Osteocyte (in vitro differentiated cells): ENCODE results near the gene SAG. TPM values are rescaled to one million over a fixed set of nuclear protein-coding genes. Genes with fewer than 3 reads are reported as not detected.
A peak's percentile ranks its signal among the peaks of the same experiment; 100 is the strongest.

Experiments
- DNase-seq: peaks from one replicate; pipeline ENCODE4 v3.0.0; 2021; ENCODE audit warnings: mixed read lengths; ENCODE audit not compliant: unreplicated experiment; ENCODE audit errors: extremely low spot score
- H3K27ac Mint-ChIP-seq: one replicate; pipeline ENCODE4 v1.8.0; 2021; ENCODE audit warnings: mild to moderate bottlenecking, mixed read lengths; ENCODE audit not compliant: unreplicated experiment
- H3K27me3 Mint-ChIP-seq: one replicate; pipeline ENCODE4 v1.8.0; 2021; ENCODE audit warnings: mixed read lengths; ENCODE audit not compliant: unreplicated experiment
- H3K36me3 Mint-ChIP-seq: one replicate; pipeline ENCODE4 v1.8.0; 2021; ENCODE audit warnings: mixed read lengths; ENCODE audit not compliant: unreplicated experiment
- H3K4me1 Mint-ChIP-seq: one replicate; pipeline ENCODE4 v1.8.0; 2021; ENCODE audit warnings: mixed read lengths; ENCODE audit not compliant: unreplicated experiment
- H3K4me3 Mint-ChIP-seq: one replicate; pipeline ENCODE4 v1.8.0; 2021; ENCODE audit warnings: mild to moderate bottlenecking, moderate library complexity, mixed read lengths; ENCODE audit not compliant: unreplicated experiment
- H3K9me3 Mint-ChIP-seq: one replicate; pipeline ENCODE4 v1.8.0; 2021; ENCODE audit warnings: mixed read lengths; ENCODE audit not compliant: unreplicated experiment
- total RNA-seq: library from RNA; stranded (reverse); gene quantifications from 2 replicates; pipeline ENCODE4 v1.2.1, GENCODE V29; 2021
- TF ChIP-seq, protein P1 (sequence below): fragments of 200-600 bp; sonication (generic); IDR thresholded peaks from 2 replicates; pipeline ENCODE4 v1.5.0; 2021; ENCODE audit warnings: antibody characterized with exemption, mild to moderate bottlenecking, moderate library complexity

Gene SAG
- total RNA-seq, 1 donor from 2014 or later: not detected

DNA sequence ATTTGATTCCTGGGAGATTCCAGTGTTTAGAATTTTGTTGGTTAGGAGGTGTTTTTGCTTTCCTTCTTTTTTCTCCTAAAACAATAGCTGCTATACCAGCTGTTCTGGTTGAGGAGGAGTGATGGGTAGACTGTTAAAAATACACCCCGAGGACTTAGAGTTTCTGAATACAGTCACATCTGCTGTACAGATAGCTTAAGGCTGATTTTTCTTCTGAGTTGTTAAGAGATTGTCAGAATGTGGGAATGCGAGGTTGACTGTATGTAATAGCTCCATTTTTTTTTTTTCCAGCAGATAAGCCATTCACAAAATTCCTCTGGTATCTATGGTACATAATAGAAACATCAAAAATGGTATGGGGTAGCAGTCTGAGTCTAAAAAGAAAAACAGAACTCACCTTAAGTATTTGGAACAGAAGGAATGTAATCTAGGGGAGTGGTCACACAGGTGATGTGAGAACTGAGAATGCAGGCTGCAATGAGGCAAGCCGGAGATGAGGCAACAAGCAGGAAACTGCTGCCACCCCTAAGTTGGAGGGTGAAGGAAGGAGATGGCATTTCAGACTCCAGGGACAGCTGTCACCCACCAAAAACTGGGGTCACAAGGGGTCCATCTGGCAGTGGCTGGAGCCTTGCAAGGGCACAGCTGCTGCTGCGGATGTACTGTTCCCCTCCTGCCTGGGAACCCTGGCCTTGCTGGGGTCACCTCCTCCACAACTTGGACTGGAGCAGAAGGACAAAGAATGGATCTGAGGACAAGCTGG is 49.1 kb downstream of the SAG start:
- DNase-seq: no peak
- Mint-ChIP-seq H3K36me3 (peaks cover 12% of the 10 kb centered on the region), H3K27ac (peak overlapping the region; percentile 1), H3K27me3 (no peaks in the 10 kb centered on the region), H3K4me1 (peaks cover 65% of the 10 kb centered on the region), H3K4me3 (peak overlapping the region; percentile 77), H3K9me3 (no peaks in the 10 kb centered on the region)
- TF ChIP-seq, protein P1, sequence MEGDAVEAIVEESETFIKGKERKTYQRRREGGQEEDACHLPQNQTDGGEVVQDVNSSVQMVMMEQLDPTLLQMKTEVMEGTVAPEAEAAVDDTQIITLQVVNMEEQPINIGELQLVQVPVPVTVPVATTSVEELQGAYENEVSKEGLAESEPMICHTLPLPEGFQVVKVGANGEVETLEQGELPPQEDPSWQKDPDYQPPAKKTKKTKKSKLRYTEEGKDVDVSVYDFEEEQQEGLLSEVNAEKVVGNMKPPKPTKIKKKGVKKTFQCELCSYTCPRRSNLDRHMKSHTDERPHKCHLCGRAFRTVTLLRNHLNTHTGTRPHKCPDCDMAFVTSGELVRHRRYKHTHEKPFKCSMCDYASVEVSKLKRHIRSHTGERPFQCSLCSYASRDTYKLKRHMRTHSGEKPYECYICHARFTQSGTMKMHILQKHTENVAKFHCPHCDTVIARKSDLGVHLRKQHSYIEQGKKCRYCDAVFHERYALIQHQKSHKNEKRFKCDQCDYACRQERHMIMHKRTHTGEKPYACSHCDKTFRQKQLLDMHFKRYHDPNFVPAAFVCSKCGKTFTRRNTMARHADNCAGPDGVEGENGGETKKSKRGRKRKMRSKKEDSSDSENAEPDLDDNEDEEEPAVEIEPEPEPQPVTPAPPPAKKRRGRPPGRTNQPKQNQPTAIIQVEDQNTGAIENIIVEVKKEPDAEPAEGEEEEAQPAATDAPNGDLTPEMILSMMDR: no peak

DNA sequence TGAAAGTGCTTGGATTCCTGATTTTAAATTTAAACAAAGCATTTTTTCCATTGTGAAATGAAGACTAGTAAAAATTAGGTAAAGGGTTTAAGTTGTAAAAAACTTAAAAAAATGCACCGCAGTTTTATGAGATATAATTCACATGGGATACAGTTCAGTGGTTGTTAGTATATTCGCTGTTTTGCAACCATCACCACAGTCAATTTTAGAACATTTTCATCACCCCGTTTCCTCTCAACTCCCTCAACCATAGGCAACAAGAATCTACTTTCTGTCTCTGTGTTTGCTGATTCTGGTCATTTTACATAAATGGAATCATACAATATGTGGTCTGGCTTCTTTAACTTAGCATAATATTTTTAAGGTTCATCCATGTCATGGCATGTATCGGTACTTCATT is 50.7 kb downstream of the SAG start:
- Mint-ChIP-seq H3K4me3 (no peak overlapping the region), H3K27me3 (no peaks in the 10 kb centered on the region), H3K27ac (no peak overlapping the region), H3K4me1 (peaks cover 55% of the 10 kb centered on the region), H3K9me3 (no peaks in the 10 kb centered on the region), H3K36me3 (peaks cover 12% of the 10 kb centered on the region)
- no peak for DNase-seq
- TF ChIP-seq, protein P1: no peak

DNA sequence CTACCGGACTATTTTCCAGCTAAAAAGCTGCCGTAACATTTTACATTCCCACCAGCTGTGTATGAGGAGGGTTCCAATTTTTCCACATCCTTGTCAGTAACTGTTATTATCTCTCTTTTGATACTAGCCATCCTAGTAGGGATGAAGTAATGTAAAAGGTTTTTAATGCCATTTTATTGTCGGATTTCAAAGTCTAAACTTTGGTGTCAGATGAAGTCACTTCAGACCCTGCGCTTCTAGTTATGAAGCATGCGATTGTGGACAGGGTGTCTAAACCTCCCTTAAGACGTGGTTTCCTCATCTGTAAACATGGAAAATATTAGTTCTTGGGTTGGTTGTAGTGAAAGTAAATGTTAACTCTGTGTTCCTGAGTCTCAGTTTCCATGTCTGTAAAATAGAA is 51.3 kb downstream of the SAG start:
- Mint-ChIP-seq H3K27me3 (no peaks in the 10 kb centered on the region), H3K9me3 (peaks cover 5% of the 10 kb centered on the region), H3K36me3 (peaks cover 16% of the 10 kb centered on the region), H3K27ac (no peak overlapping the region), H3K4me1 (peaks cover 49% of the 10 kb centered on the region), H3K4me3 (no peak overlapping the region)
- DNase-seq: no peak
- TF ChIP-seq, protein P1: no peak

DNA sequence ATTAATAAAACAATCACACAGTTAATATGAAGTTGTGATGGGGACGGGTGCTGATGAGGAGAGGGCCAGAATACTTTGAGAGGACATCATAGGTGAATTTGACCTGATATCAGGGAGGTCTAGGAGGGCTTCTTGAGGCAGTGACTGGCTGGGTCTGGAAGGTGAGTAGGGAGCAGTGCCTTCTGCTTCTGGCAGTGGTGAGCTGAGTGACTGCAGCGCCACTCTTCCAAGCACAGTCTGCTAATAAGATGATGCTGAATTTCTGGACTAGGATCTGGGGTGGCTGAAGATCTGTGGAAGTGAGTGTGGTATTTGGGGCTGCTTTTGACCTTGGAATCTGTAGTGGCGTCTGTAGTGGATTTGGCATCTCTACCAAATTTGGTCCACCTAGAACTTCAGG is 52.2 kb downstream of the SAG start:
- peaks cover 47% of the 10 kb centered on the region for H3K4me1 Mint-ChIP-seq
- peak overlapping the region; percentile 28 for H3K27ac Mint-ChIP-seq
- TF ChIP-seq, protein P1: no peak

DNA sequence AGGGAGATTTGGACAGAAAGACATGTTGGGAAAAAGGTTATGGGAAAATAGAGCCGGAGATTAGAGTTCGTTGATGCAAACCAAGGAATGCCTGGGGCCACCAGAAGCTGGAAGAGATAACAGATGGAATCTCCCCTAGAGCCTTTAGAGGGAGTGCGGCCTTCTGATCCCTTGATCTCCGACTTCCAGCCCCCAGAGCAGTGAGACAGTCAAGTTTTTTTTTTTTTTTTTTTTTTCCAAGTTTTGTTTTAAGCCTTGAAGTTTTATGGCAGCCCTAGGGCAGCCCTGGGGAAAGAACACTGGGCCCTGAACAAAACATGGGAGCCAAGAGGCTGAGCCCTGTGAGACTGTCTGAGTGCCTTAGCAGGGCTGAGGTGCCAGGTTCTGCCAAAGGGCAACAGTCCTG is 53.2 kb downstream of the SAG start:
- Mint-ChIP-seq H3K4me1 (peaks cover 40% of the 10 kb centered on the region), H3K27me3 (no peaks in the 10 kb centered on the region), H3K36me3 (peaks cover 19% of the 10 kb centered on the region), H3K27ac (peak overlapping the region; percentile 28), H3K4me3 (no peak overlapping the region), H3K9me3 (peaks cover 12% of the 10 kb centered on the region)
- TF ChIP-seq, protein P1: no peak
- DNase-seq: no peak

More for the DNA sequence above, 52.2 kb downstream of the SAG start:
- H3K9me3 Mint-ChIP-seq: peaks cover 12% of the 10 kb centered on the region
- no peak overlapping the region for H3K4me3 Mint-ChIP-seq
- no peaks in the 10 kb centered on the region for H3K27me3 Mint-ChIP-seq
- H3K36me3 Mint-ChIP-seq: peaks cover 18% of the 10 kb centered on the region
- no peak for DNase-seq
